A549 (cell line): ENCODE data around the gene SCN5A. TPM values are rescaled to one million over a fixed set of nuclear protein-coding genes. Genes with fewer than 3 reads are reported as not detected.

Experiments
- ATAC-seq, 2 experiments: fragments of 200-7000 bp in 1 of 2; fragments of >200 bp in 1 of 2; cut with Nextera tagmentation in 1 of 2; cut with Tn5 transposase in 1 of 2; 3 replicates each; pipeline versions ENCODE4 v1.8.0 to v1.9.1; 2018 to 2020; ENCODE audit warnings: mild to moderate bottlenecking in 1 of 2, moderate library complexity in 1 of 2
- CTCF ChIA-PET: fragments of 300-600 bp; sonication (Branson Sonifier 250); formaldehyde crosslinking; extraction: SDS; loops from one replicate; lab custom pipeline; 2021; ENCODE audit warnings: antibody characterized with exemption, inconsistent platforms; lab: Yijun Ruan, JAX
- POLR2A ChIA-PET: fragments of 350-600 bp; formaldehyde crosslinking; extraction: SDS; loops from one replicate; lab custom pipeline; 2021; ENCODE audit warnings: antibody characterized with exemption, inconsistent platforms; lab: Yijun Ruan, JAX
- DNase-seq, 2 experiments: peaks; one replicate each; pipeline versions ENCODE4 v3.0.0 to v3.0.0-alpha.2; 2011 to 2016; ENCODE audit warnings: low read depth in 1 of 2, low spot score in 1 of 2
- FAIRE-seq: peaks from 2 replicates; lab custom pipeline; 2011; peaks lifted over from hg19 to GRCh38; lab: Jason Lieb, UNC
- H3K27ac ChIP-seq, 2 experiments: fragments of >200 bp; sonication (Bioruptor Twin); formaldehyde crosslinking; 3 replicates each; pipeline ENCODE4 v1.5.1; 2016 to 2017
- H3K4me1 ChIP-seq: fragments of >200 bp; sonication (Bioruptor Twin); formaldehyde crosslinking; 3 replicates; pipeline ENCODE4 v1.6.1; 2016
- H3K4me2 ChIP-seq: fragments of >200 bp; sonication (Bioruptor Twin); formaldehyde crosslinking; 3 replicates; pipeline ENCODE4 v1.6.1; 2016
- H3K4me3 ChIP-seq: fragments of >200 bp; sonication (Bioruptor Twin); formaldehyde crosslinking; 3 replicates; pipeline ENCODE4 v1.5.1; 2016
- H3K9me3 ChIP-seq: fragments of >200 bp; sonication (Bioruptor Twin); formaldehyde crosslinking; 3 replicates; pipeline ENCODE4 v1.6.1; 2016
- BHLHE40 ChIP-seq: IDR thresholded peaks from 2 replicates; pipeline ENCODE4 v1.6.1; 2012; ENCODE audit warnings: low read depth, low read length, inconsistent platforms
- CBX8 ChIP-seq: fragments of 200-600 bp; sonication (generic); IDR thresholded peaks from 2 replicates; pipeline ENCODE4 v1.6.1; 2016
- CHD2 ChIP-seq: fragments of 150-350 bp; IDR thresholded peaks from 2 replicates; pipeline ENCODE4 v1.6.1; 2014; ENCODE audit warnings: low read length; ENCODE audit not compliant: partially characterized antibody
- CHD4 ChIP-seq: fragments of 200-600 bp; sonication (generic); IDR thresholded peaks from 2 replicates; pipeline ENCODE4 v1.6.1; 2016; ENCODE audit warnings: antibody characterized with exemption, mild to moderate bottlenecking, borderline replicate concordance
- CTCF ChIP-seq: fragments of >200 bp; sonication (Bioruptor Twin); formaldehyde crosslinking; IDR thresholded peaks from 3 replicates; pipeline ENCODE4 v1.5.1; 2016
- EHF ChIP-seq: fragments of 250-450 bp; sonication (Bioruptor Pico); IDR thresholded peaks from 2 replicates; pipeline ENCODE4 v1.5.0; 2020; ENCODE audit warnings: mild to moderate bottlenecking
- EHMT2 ChIP-seq: fragments of 200-600 bp; sonication (generic); IDR thresholded peaks from 2 replicates; pipeline ENCODE4 v1.6.1; 2016; ENCODE audit warnings: antibody characterized with exemption, low read depth, mild to moderate bottlenecking, moderate library complexity
- ESRRA ChIP-seq: fragments of 150-350 bp; IDR thresholded peaks from 2 replicates; pipeline ENCODE4 v1.6.1; 2014; ENCODE audit warnings: mild to moderate bottlenecking, low read length, borderline replicate concordance
- FOSL2 ChIP-seq, 2 experiments: fragments of 450-650 bp in 1 of 2; fragments of >200 bp in 1 of 2; sonication (Bioruptor Twin) in 1 of 2; formaldehyde crosslinking; IDR thresholded peaks; 2 replicates each; pipeline versions ENCODE4 v1.5.0 to v1.6.1; 2016 to 2020; ENCODE audit warnings: mild to moderate bottlenecking in 1 of 2, moderate library complexity in 1 of 2
- HES2 ChIP-seq: fragments of >200 bp; sonication (Bioruptor Twin); formaldehyde crosslinking; IDR thresholded peaks from 2 replicates; pipeline ENCODE4 v1.6.1; 2016
- HOXB5 ChIP-seq: fragments of 250-450 bp; sonication (Bioruptor Pico); IDR thresholded peaks from 2 replicates; pipeline ENCODE4 v1.5.0; 2020; ENCODE audit warnings: mild to moderate bottlenecking, moderate library complexity
- JUNB ChIP-seq: fragments of >200 bp; sonication (Bioruptor Twin); formaldehyde crosslinking; IDR thresholded peaks from 2 replicates; pipeline ENCODE4 v1.6.1; 2016
- KDM1A ChIP-seq: fragments of 200-600 bp; sonication (generic); IDR thresholded peaks from 2 replicates; pipeline ENCODE4 v1.6.1; 2016; ENCODE audit warnings: low read depth, mild to moderate bottlenecking
- MAFK ChIP-seq: fragments of 450-650 bp; IDR thresholded peaks from 2 replicates; pipeline ENCODE4 v1.6.1; 2014; ENCODE audit not compliant: partially characterized antibody
- NPAS2 ChIP-seq: fragments of 250-450 bp; sonication (Bioruptor Pico); IDR thresholded peaks from 2 replicates; pipeline ENCODE4 v1.8.0; 2022; ENCODE audit warnings: mild to moderate bottlenecking, moderate library complexity, borderline replicate concordance
- POLR2A ChIP-seq: IDR thresholded peaks from 2 replicates; pipeline ENCODE4 v1.6.1; 2012; ENCODE audit warnings: mild to moderate bottlenecking, low read length
- RARB ChIP-seq: fragments of 250-450 bp; sonication (Bioruptor Pico); IDR thresholded peaks from 2 replicates; pipeline ENCODE4 v1.8.0; 2021; ENCODE audit warnings: mild to moderate bottlenecking, moderate library complexity
- RNF2 ChIP-seq: fragments of 200-600 bp; sonication (generic); IDR thresholded peaks from 2 replicates; pipeline ENCODE4 v1.6.1; 2016; ENCODE audit warnings: low read depth, mild to moderate bottlenecking, antibody characterized with exemption, moderate library complexity, borderline replicate concordance
- SREBF2 ChIP-seq: fragments of 450-650 bp; IDR thresholded peaks from 2 replicates; pipeline ENCODE4 v1.6.1; 2014; ENCODE audit warnings: mild to moderate bottlenecking, moderate library complexity
- USF2 ChIP-seq: fragments of 450-650 bp; IDR thresholded peaks from 2 replicates; pipeline ENCODE4 v1.6.1; 2014; ENCODE audit warnings: antibody characterized with exemption
- ZC3H11A ChIP-seq: fragments of 450-650 bp; IDR thresholded peaks from 2 replicates; pipeline ENCODE4 v1.6.1; 2014; ENCODE audit warnings: antibody characterized with exemption, mild to moderate bottlenecking
- ZNF302 ChIP-seq: fragments of 250-450 bp; sonication (Bioruptor Pico); IDR thresholded peaks from 2 replicates; pipeline ENCODE4 v1.9.0; 2021; ENCODE audit warnings: inconsistent platforms, mild to moderate bottlenecking, moderate library complexity
- ZSCAN20 ChIP-seq: fragments of 250-450 bp; sonication (Bioruptor Pico); IDR thresholded peaks from 2 replicates; pipeline ENCODE4 v1.8.0; 2022; ENCODE audit warnings: mild to moderate bottlenecking, moderate library complexity
- WGBS: methylation state at CpG from one replicate; pipeline ENCODE4 v1.1.6; 2017; ENCODE audit errors: missing lambda C conversion rate; 5-methylcytosine and 5-hydroxymethylcytosine counted together
- polyA plus RNA-seq, 4 experiments: library from polyadenylated mRNA; depleted of rRNA in 3 of 4; stranded (reverse); fragments of >200 nt; fragmentation: RNase III in 1 of 4; extraction: RNeasy Plus Mini Kit Qiagen cat#74134 plus additional on column Dnase treatment in 1 of 4; gene quantifications; 2 replicates in 3 of 4; 3 replicates in 1 of 4; pipeline ENCODE4 v1.2.3, GENCODE V29; 2011 to 2017
- TF ChIP-seq, protein P1 (sequence below): fragments of 150-350 bp; IDR thresholded peaks from 2 replicates; pipeline ENCODE4 v1.6.1; 2014; ENCODE audit warnings: low read depth, mild to moderate bottlenecking, low read length
- TF ChIP-seq, protein P2 (sequence below): fragments of 200-600 bp; sonication (generic); IDR thresholded peaks from 2 replicates; pipeline ENCODE4 v1.6.1; 2016; ENCODE audit warnings: antibody characterized with exemption, mild to moderate bottlenecking, moderate library complexity

The SCN5A gene
- polyA plus RNA-seq, 2 of the 4 experiments (the other 2 are of a cell fraction), result 0.09 to 0.19 TPM

- H3K4me1 ChIP-seq, result no peaks in the 10 kb centered on the region
- no peak overlapping the region for H3K27ac ChIP-seq
- H3K4me2 ChIP-seq, result no peak overlapping the region
- H3K4me3 ChIP-seq, result no peak overlapping the region
- FAIRE-seq (no peak), ATAC-seq (peak in 1 of 2 experiments; percentile 27; a peak in 1 of 6 replicates), DNase-seq (no peak)
- no peaks in the 10 kb centered on the region for H3K9me3 ChIP-seq
- POLR2A ChIA-PET, result no interaction called here
- WGBS, result 20% methylated on average over 6 of the region's 8 CpGs
- CTCF ChIA-PET, result interaction anchor here (1.2 to 1.5 kb wide), 2 partner anchors 19 to 22 kb away, joined by 3 read pairs; no protein-coding TSS in a partner anchor
- TF ChIP-seq FOSL2 (IDR thresholded peaks at IDR 0.05) (no peak), FOSL2 (CRISPR knock-in tag; IDR thresholded peaks at IDR 0.05) (no peak), ZC3H11A (no peak), ZSCAN20 (no peak), CHD4 (no peak), HOXB5 (CRISPR knock-in tag) (no peak), ESRRA (no peak), ZNF302 (CRISPR knock-in tag) (no peak), RARB (CRISPR knock-in tag) (no peak), USF2 (no peak), RNF2 (no peak), KDM1A (no peak), EHF (CRISPR knock-in tag) (no peak), BHLHE40 (no peak), EHMT2 (no peak), HES2 (no peak), POLR2A (no peak), CBX8 (no peak), JUNB (no peak)
- TF ChIP-seq, protein P1, sequence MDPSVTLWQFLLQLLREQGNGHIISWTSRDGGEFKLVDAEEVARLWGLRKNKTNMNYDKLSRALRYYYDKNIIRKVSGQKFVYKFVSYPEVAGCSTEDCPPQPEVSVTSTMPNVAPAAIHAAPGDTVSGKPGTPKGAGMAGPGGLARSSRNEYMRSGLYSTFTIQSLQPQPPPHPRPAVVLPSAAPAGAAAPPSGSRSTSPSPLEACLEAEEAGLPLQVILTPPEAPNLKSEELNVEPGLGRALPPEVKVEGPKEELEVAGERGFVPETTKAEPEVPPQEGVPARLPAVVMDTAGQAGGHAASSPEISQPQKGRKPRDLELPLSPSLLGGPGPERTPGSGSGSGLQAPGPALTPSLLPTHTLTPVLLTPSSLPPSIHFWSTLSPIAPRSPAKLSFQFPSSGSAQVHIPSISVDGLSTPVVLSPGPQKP, result no peak
- TF ChIP-seq, protein P2, sequence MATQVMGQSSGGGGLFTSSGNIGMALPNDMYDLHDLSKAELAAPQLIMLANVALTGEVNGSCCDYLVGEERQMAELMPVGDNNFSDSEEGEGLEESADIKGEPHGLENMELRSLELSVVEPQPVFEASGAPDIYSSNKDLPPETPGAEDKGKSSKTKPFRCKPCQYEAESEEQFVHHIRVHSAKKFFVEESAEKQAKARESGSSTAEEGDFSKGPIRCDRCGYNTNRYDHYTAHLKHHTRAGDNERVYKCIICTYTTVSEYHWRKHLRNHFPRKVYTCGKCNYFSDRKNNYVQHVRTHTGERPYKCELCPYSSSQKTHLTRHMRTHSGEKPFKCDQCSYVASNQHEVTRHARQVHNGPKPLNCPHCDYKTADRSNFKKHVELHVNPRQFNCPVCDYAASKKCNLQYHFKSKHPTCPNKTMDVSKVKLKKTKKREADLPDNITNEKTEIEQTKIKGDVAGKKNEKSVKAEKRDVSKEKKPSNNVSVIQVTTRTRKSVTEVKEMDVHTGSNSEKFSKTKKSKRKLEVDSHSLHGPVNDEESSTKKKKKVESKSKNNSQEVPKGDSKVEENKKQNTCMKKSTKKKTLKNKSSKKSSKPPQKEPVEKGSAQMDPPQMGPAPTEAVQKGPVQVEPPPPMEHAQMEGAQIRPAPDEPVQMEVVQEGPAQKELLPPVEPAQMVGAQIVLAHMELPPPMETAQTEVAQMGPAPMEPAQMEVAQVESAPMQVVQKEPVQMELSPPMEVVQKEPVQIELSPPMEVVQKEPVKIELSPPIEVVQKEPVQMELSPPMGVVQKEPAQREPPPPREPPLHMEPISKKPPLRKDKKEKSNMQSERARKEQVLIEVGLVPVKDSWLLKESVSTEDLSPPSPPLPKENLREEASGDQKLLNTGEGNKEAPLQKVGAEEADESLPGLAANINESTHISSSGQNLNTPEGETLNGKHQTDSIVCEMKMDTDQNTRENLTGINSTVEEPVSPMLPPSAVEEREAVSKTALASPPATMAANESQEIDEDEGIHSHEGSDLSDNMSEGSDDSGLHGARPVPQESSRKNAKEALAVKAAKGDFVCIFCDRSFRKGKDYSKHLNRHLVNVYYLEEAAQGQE, result no peak
These were observed 66.4 kb downstream of the SCN5A start for GRCh38 chr3:38582941-38583645.

- FAIRE-seq, result no peak
- H3K4me3 ChIP-seq, result no peak overlapping the region
- no peaks in the 10 kb centered on the region for H3K4me1 ChIP-seq
- no peak overlapping the region for H3K27ac ChIP-seq
- H3K4me2 ChIP-seq, result no peak overlapping the region
- 58% methylated on average over 5 of the region's 6 CpGs for WGBS
- ChIA-PET POLR2A (no interaction called here), CTCF (interaction anchor here (0.6 to 1.5 kb wide), 5 partner anchors 11 to 71 kb away, joined by 3 to 4 read pairs (median 3); no protein-coding TSS in a partner anchor)
- ATAC-seq, result no peak
- no peak for DNase-seq
- TF ChIP-seq MAFK (no peak), NPAS2 (CRISPR knock-in tag) (no peak), CTCF (no peak), SREBF2 (no peak), CHD2 (no peak), ZC3H11A (no peak), HES2 (no peak), EHF (CRISPR knock-in tag) (no peak)
- TF ChIP-seq, protein P2, result no peak
- H3K9me3 ChIP-seq, result no peaks in the 10 kb centered on the region
These were observed 67.2 kb downstream of the SCN5A start for GRCh38 chr3:38582316-38582715.
